Umbilical cord (tissue), 2 donors: ENCODE data around the gene XKR7. TPM values are rescaled to one million over a fixed set of nuclear protein-coding genes. Genes with fewer than 3 reads are reported as not detected.
A peak's percentile ranks its signal among the peaks of the same experiment; 100 is the strongest.

ENCODE experiments used
- DNase-seq: peaks from one replicate; pipeline ENCODE4 v3.0.0-alpha.2; 2015; ENCODE audit warnings: low spot score
- total RNA-seq: library from RNA; depleted of rRNA; stranded (reverse); fragments of >200 nt; gene quantifications from one replicate; pipeline ENCODE4 v1.2.3, GENCODE V29; 2014; ENCODE audit warnings: low replicate concordance; ENCODE audit not compliant: insufficient read depth

The XKR7 gene
- total RNA-seq, 1 donor from 2014 or later = 0.48 TPM

GRCh38 chr20:32036716-32037485, 69.0 kb downstream of the XKR7 start:
- DNase-seq = no peak

- no peak for DNase-seq
These were observed 70.0 kb downstream of the XKR7 start for GRCh38 chr20:32037929-32038328.

- DNase-seq = no peak
These were observed 72.4 kb downstream of the XKR7 start for GRCh38 chr20:32040142-32040953.

- DNase-seq = no peak
These were observed 78.0 kb downstream of the XKR7 start for GRCh38 chr20:32045999-32046398.

- DNase-seq = no peak
These were observed 82.4 kb downstream of the XKR7 start for GRCh38 chr20:32050324-32050841.

GRCh38 chr20:32050851-32051556, 83.1 kb downstream of the XKR7 start:
- peak; percentile 45 for DNase-seq

GRCh38 chr20:32051720-32052089, 83.8 kb downstream of the XKR7 start:
- DNase-seq = no peak

- DNase-seq = no peak
These were observed 84.3 kb downstream of the XKR7 start, which contains the start of gene HCK for GRCh38 chr20:32052090-32052777. Gene HCK, plus strand, starts transcription at chr20:32052242.

GRCh38 chr20:32052778-32053362, 84.9 kb downstream of the XKR7 start:
- DNase-seq = no peak

Other genes starting within 250 kb of the XKR7 start
- 37.8 TPM for gene BCL2L1, start 245.3 kb upstream of the XKR7 start, total RNA-seq
- gene TPX2, start 228.9 kb upstream of the XKR7 start, total RNA-seq = 5.3 TPM
- 0.72 TPM for gene MYLK2, start 148.8 kb upstream of the XKR7 start, total RNA-seq
- 0.72 TPM for gene FOXS1, start 122.5 kb upstream of the XKR7 start, total RNA-seq
- 6.0 TPM for gene DUSP15, start 97.6 kb upstream of the XKR7 start, total RNA-seq
- gene TTLL9, start 97.5 kb upstream of the XKR7 start, total RNA-seq = 5.8 TPM
- 1.2 TPM for gene PDRG1, start 16.1 kb upstream of the XKR7 start, total RNA-seq
- gene CCM2L, start 42.3 kb downstream of the XKR7 start, total RNA-seq = 7.9 TPM
- 6.0 TPM for gene HCK, start 84.1 kb downstream of the XKR7 start, total RNA-seq
- 12.5 TPM for gene TM9SF4, start 141.6 kb downstream of the XKR7 start, total RNA-seq
- 1.2 TPM for gene PLAGL2, start 239.6 kb downstream of the XKR7 start, total RNA-seq
- gene POFUT1, start 239.7 kb downstream of the XKR7 start, total RNA-seq = 43.1 TPM